Activated naive CD4-positive, alpha-beta T cell treated with anti-CD3 and anti-CD28 coated beads for 36 hours (primary cell): ENCODE data around the gene LAIR1. TPM values are rescaled to one million over a fixed set of nuclear protein-coding genes. Genes with fewer than 3 reads are reported as not detected.

ENCODE experiments used
- CTCF ChIA-PET: fragments of 350-600 bp; sonication (Branson Sonifier 250); formaldehyde crosslinking; loops from one replicate; lab custom pipeline; 2021; ENCODE audit warnings: antibody characterized with exemption; lab: Charles Lee
- DNase-seq: peaks from one replicate; pipeline ENCODE4 v3.0.0-alpha.2; 2020
- H3K27ac Mint-ChIP-seq: one replicate; pipeline ENCODE4 v1.8.0; 2021; ENCODE audit warnings: mild to moderate bottlenecking, mixed read lengths
- H3K27me3 Mint-ChIP-seq: one replicate; pipeline ENCODE4 v1.8.0; 2021; ENCODE audit warnings: low read depth, mixed read lengths
- H3K36me3 Mint-ChIP-seq: one replicate; pipeline ENCODE4 v1.8.0; 2021; ENCODE audit warnings: low read depth, mixed read lengths
- H3K4me1 Mint-ChIP-seq: one replicate; pipeline ENCODE4 v1.8.0; 2021; ENCODE audit warnings: low read depth, mixed read lengths
- H3K4me3 Mint-ChIP-seq: one replicate; pipeline ENCODE4 v1.8.0; 2021; ENCODE audit warnings: mild to moderate bottlenecking, moderate library complexity, mixed read lengths
- H3K9me3 Mint-ChIP-seq: one replicate; pipeline ENCODE4 v1.8.0; 2021; ENCODE audit warnings: mixed read lengths
- intact Hi-C: fragments of 100-400 bp; cut with micrococcal nuclease; formaldehyde crosslinking; loops from one replicate; pipeline ENCODE4 v1.15.1; 2023
- total RNA-seq, 2 experiments: library from RNA; stranded (reverse); gene quantifications; one replicate each; pipeline ENCODE4 v1.2.3, GENCODE V29; 2021

The LAIR1 gene
- 1 to 10 TPM; 5.2 to 5.7 TPM for total RNA-seq

GRCh38 chr19:54364775-54365257, at the start of gene LAIR1:
TSS of gene LAIR1 (minus strand) at chr19:54364931. CDS start at chr19:54364804, 127 bp downstream.
- H3K9me3 Mint-ChIP-seq, result no peaks in the 10 kb centered on the region
- H3K27ac Mint-ChIP-seq, result peak within 1 kb of the TSS; percentile 91
- CTCF ChIA-PET, result interaction anchor here (0.6 to 1.8 kb wide), 5 partner anchors 10 to 262 kb away, joined by 3 to 16 read pairs (median 4); no protein-coding TSS in a partner anchor
- DNase-seq, result peak; percentile 79
- H3K27me3 Mint-ChIP-seq, result peaks cover 8% of the 10 kb centered on the region
- intact Hi-C loops, result loop anchor here (1.0 to 5.0 kb wide), 4 partner anchors 13 to 498 kb away; partner anchors contain the start of gene MYADM
- H3K36me3 Mint-ChIP-seq, result peaks cover 1% of the 10 kb centered on the region
- peaks cover 67% of the 10 kb centered on the region for H3K4me1 Mint-ChIP-seq
- H3K4me3 Mint-ChIP-seq, result peak within 1 kb of the TSS; percentile 89

- DNase-seq, result no peak
- Mint-ChIP-seq H3K36me3 (no peaks in the 10 kb centered on the region), H3K4me1 (peaks cover 17% of the 10 kb centered on the region), H3K9me3 (no peaks in the 10 kb centered on the region), H3K27ac (no peak overlapping the region), H3K27me3 (peaks cover 29% of the 10 kb centered on the region), H3K4me3 (no peak overlapping the region)
- intact Hi-C loops, result no loop called here
- CTCF ChIA-PET, result no interaction called here
Measured at GRCh38 chr19:54414156-54414555, 49.4 kb upstream of the LAIR1 start.

- DNase-seq, result no peak
- H3K9me3 Mint-ChIP-seq, result peaks cover 3% of the 10 kb centered on the region
- H3K36me3 Mint-ChIP-seq, result no peaks in the 10 kb centered on the region
- peaks cover 25% of the 10 kb centered on the region for H3K27me3 Mint-ChIP-seq
- intact Hi-C loops, result no loop called here
- H3K4me1 Mint-ChIP-seq, result peaks cover 12% of the 10 kb centered on the region
- H3K27ac Mint-ChIP-seq, result no peak overlapping the region
- CTCF ChIA-PET, result interaction anchor here (0.6 kb wide), 1 partner anchor 985 kb away, joined by 4 read pairs; no protein-coding TSS in a partner anchor
- H3K4me3 Mint-ChIP-seq, result no peak overlapping the region
Measured at GRCh38 chr19:54412877-54413276, 48.1 kb upstream of the LAIR1 start.

GRCh38 chr19:54411033-54411432, 46.3 kb upstream of the LAIR1 start:
- H3K27me3 Mint-ChIP-seq, result peaks cover 15% of the 10 kb centered on the region
- intact Hi-C loops, result no loop called here
- no peaks in the 10 kb centered on the region for H3K36me3 Mint-ChIP-seq
- DNase-seq, result no peak
- no peak overlapping the region for H3K27ac Mint-ChIP-seq
- no peak overlapping the region for H3K4me3 Mint-ChIP-seq
- peaks cover 3% of the 10 kb centered on the region for H3K9me3 Mint-ChIP-seq
- peaks cover 2% of the 10 kb centered on the region for H3K4me1 Mint-ChIP-seq
- CTCF ChIA-PET, result no interaction called here

- no peak for DNase-seq
- Mint-ChIP-seq H3K4me1 (no peaks in the 10 kb centered on the region), H3K27me3 (peaks cover 5% of the 10 kb centered on the region), H3K36me3 (no peaks in the 10 kb centered on the region), H3K9me3 (peaks cover 3% of the 10 kb centered on the region), H3K27ac (no peak overlapping the region), H3K4me3 (no peak overlapping the region)
- CTCF ChIA-PET, result interaction anchor here (1.4 kb wide), 1 partner anchor 18 kb away, joined by 4 read pairs; no protein-coding TSS in a partner anchor
- intact Hi-C loops, result no loop called here
Measured at GRCh38 chr19:54408456-54409026, 43.8 kb upstream of the LAIR1 start.

- no peak overlapping the region for H3K4me3 Mint-ChIP-seq
- peaks cover 5% of the 10 kb centered on the region for H3K27me3 Mint-ChIP-seq
- DNase-seq, result no peak
- no peak overlapping the region for H3K27ac Mint-ChIP-seq
- no peaks in the 10 kb centered on the region for H3K36me3 Mint-ChIP-seq
- H3K4me1 Mint-ChIP-seq, result no peaks in the 10 kb centered on the region
- H3K9me3 Mint-ChIP-seq, result peaks cover 3% of the 10 kb centered on the region
- intact Hi-C loops, result no loop called here
- CTCF ChIA-PET, result interaction anchor here (1.4 kb wide), 1 partner anchor 17 kb away, joined by 4 read pairs; no protein-coding TSS in a partner anchor
Measured at GRCh38 chr19:54407780-54408179, 43.0 kb upstream of the LAIR1 start.

- CTCF ChIA-PET, result no interaction called here
- H3K27ac Mint-ChIP-seq, result no peak overlapping the region
- H3K9me3 Mint-ChIP-seq, result peaks cover 3% of the 10 kb centered on the region
- no peaks in the 10 kb centered on the region for H3K4me1 Mint-ChIP-seq
- peaks cover under 1% of the 10 kb centered on the region for H3K27me3 Mint-ChIP-seq
- DNase-seq, result no peak
- H3K4me3 Mint-ChIP-seq, result no peak overlapping the region
- intact Hi-C loops, result no loop called here
- H3K36me3 Mint-ChIP-seq, result no peaks in the 10 kb centered on the region
Measured at GRCh38 chr19:54405628-54406027, 40.9 kb upstream of the LAIR1 start.

- no peak for DNase-seq
- Mint-ChIP-seq H3K27me3 (no peaks in the 10 kb centered on the region), H3K27ac (no peak overlapping the region), H3K4me3 (no peak overlapping the region), H3K36me3 (no peaks in the 10 kb centered on the region), H3K4me1 (no peaks in the 10 kb centered on the region), H3K9me3 (peaks cover under 1% of the 10 kb centered on the region)
- intact Hi-C loops, result no loop called here
- CTCF ChIA-PET, result no interaction called here
Measured at GRCh38 chr19:54403054-54403453, 38.3 kb upstream of the LAIR1 start.

GRCh38 chr19:54400913-54401312, 36.2 kb upstream of the LAIR1 start:
- no peak for DNase-seq
- CTCF ChIA-PET, result interaction anchor here (0.6 to 1.6 kb wide), 2 partner anchors 10 to 230 kb away, joined by 3 read pairs; no protein-coding TSS in a partner anchor
- Mint-ChIP-seq H3K27me3 (no peaks in the 10 kb centered on the region), H3K4me3 (no peak overlapping the region), H3K27ac (no peak overlapping the region), H3K36me3 (no peaks in the 10 kb centered on the region), H3K9me3 (no peaks in the 10 kb centered on the region), H3K4me1 (no peaks in the 10 kb centered on the region)
- intact Hi-C loops, result no loop called here

- no peak for DNase-seq
- CTCF ChIA-PET, result interaction anchor here (1.2 kb wide), 1 partner anchor 9 kb away, joined by 4 read pairs; no protein-coding TSS in a partner anchor
Measured at GRCh38 chr19:54399189-54399588, 34.5 kb upstream of the LAIR1 start.

GRCh38 chr19:54395685-54396084, 31.0 kb upstream of the LAIR1 start:
- DNase-seq, result no peak
- intact Hi-C loops, result no loop called here
- Mint-ChIP-seq H3K27ac (no peak overlapping the region), H3K4me3 (no peak overlapping the region), H3K36me3 (no peaks in the 10 kb centered on the region), H3K9me3 (no peaks in the 10 kb centered on the region), H3K27me3 (no peaks in the 10 kb centered on the region), H3K4me1 (peaks cover 5% of the 10 kb centered on the region)
- CTCF ChIA-PET, result no interaction called here

More at GRCh38 chr19:54399189-54399588, 34.5 kb upstream of the LAIR1 start:
- no peaks in the 10 kb centered on the region for H3K4me1 Mint-ChIP-seq
- H3K27ac Mint-ChIP-seq, result no peak overlapping the region
- H3K27me3 Mint-ChIP-seq, result no peaks in the 10 kb centered on the region
- no peak overlapping the region for H3K4me3 Mint-ChIP-seq
- intact Hi-C loops, result no loop called here
- H3K9me3 Mint-ChIP-seq, result no peaks in the 10 kb centered on the region
- H3K36me3 Mint-ChIP-seq, result no peaks in the 10 kb centered on the region

- DNase-seq, result no peak
- Mint-ChIP-seq H3K4me3 (no peak overlapping the region), H3K27ac (no peak overlapping the region), H3K27me3 (no peaks in the 10 kb centered on the region), H3K4me1 (peaks cover 23% of the 10 kb centered on the region), H3K9me3 (no peaks in the 10 kb centered on the region), H3K36me3 (no peaks in the 10 kb centered on the region)
- CTCF ChIA-PET, result no interaction called here
- intact Hi-C loops, result no loop called here
Measured at GRCh38 chr19:54393381-54393780, 28.6 kb upstream of the LAIR1 start.

- Mint-ChIP-seq H3K4me1 (peaks cover 27% of the 10 kb centered on the region), H3K36me3 (no peaks in the 10 kb centered on the region), H3K4me3 (no peak overlapping the region), H3K27ac (no peak overlapping the region), H3K9me3 (no peaks in the 10 kb centered on the region), H3K27me3 (no peaks in the 10 kb centered on the region)
- CTCF ChIA-PET, result interaction anchor here (0.5 to 5.1 kb wide), 19 partner anchors 10 to 369 kb away, joined by 3 to 105 read pairs (median 6); partner anchors contain the start of gene LAIR1
- no peak for DNase-seq
- intact Hi-C loops, result no loop called here
Measured at GRCh38 chr19:54392105-54392504, 27.4 kb upstream of the LAIR1 start.
